Loucy (cell line): ENCODE data around the gene SYMPK.

Source experiments
- H2AFZ ChIP-seq: fragments of 200-600 bp; sonication (generic); 2 replicates; pipeline ENCODE4 v1.6.0; 2016; ENCODE audit warnings: antibody characterized with exemption, mild to moderate bottlenecking, low read length, moderate library complexity
- H3F3A ChIP-seq: fragments of 200-600 bp; 2 replicates; pipeline ENCODE4 v1.6.0; 2016; ENCODE audit warnings: antibody characterized with exemption, low read depth, mild to moderate bottlenecking
- H3K27me3 ChIP-seq: fragments of 200-600 bp; sonication (generic); 2 replicates; pipeline ENCODE4 v1.6.1; 2014; ENCODE audit warnings: low read length, mild to moderate bottlenecking; ENCODE audit not compliant: insufficient read depth, poor library complexity, severe bottlenecking
- H3K36me3 ChIP-seq: fragments of 200-600 bp; sonication (generic); 2 replicates; pipeline ENCODE4 v1.6.1; 2016; ENCODE audit warnings: low read length; ENCODE audit not compliant: insufficient read depth
- H3K4me1 ChIP-seq: fragments of 200-600 bp; sonication (generic); 2 replicates; pipeline ENCODE4 v1.5.1; 2014; ENCODE audit warnings: low read length, mild to moderate bottlenecking; ENCODE audit not compliant: insufficient read depth, poor library complexity, severe bottlenecking
- H3K4me2 ChIP-seq: fragments of 200-600 bp; sonication (generic); 2 replicates; pipeline ENCODE4 v1.6.0; 2014; ENCODE audit warnings: antibody characterized with exemption, low read length, low read depth, mild to moderate bottlenecking; ENCODE audit not compliant: poor library complexity, severe bottlenecking
- H3K4me3 ChIP-seq: fragments of 200-600 bp; sonication (generic); 2 replicates; pipeline ENCODE4 v1.5.1; 2014; ENCODE audit warnings: low read length, mild to moderate bottlenecking, mixed read lengths; ENCODE audit not compliant: poor library complexity, severe bottlenecking
- H3K79me2 ChIP-seq: fragments of 200-600 bp; sonication (generic); 2 replicates; pipeline ENCODE4 v1.6.1; 2014; ENCODE audit warnings: low read length; ENCODE audit not compliant: insufficient read depth
- H3K9ac ChIP-seq: fragments of 200-600 bp; sonication (generic); 2 replicates; pipeline ENCODE4 v1.6.0; 2014; ENCODE audit warnings: mild to moderate bottlenecking, low read depth, low read length, moderate library complexity; ENCODE audit not compliant: poor library complexity, severe bottlenecking
- H3K9me2 ChIP-seq: fragments of 200-600 bp; sonication (generic); replicated peaks from 2 replicates; pipeline ENCODE4 v1.6.1; 2016; ENCODE audit warnings: low read depth, low read length, mixed read lengths
- H3K9me3 ChIP-seq: fragments of 200-600 bp; sonication (generic); 2 replicates; pipeline ENCODE4 v1.6.1; 2014; ENCODE audit warnings: mild to moderate bottlenecking, antibody characterized with exemption, low read length, low read depth; ENCODE audit not compliant: insufficient read depth
- H4K20me1 ChIP-seq: fragments of 200-600 bp; sonication (generic); 2 replicates; pipeline ENCODE4 v1.6.0; 2014; ENCODE audit warnings: antibody characterized with exemption, low read length, mild to moderate bottlenecking; ENCODE audit not compliant: insufficient read depth, poor library complexity, severe bottlenecking
- EZH2phosphoT487 ChIP-seq: fragments of 200-600 bp; IDR thresholded peaks from 2 replicates; pipeline ENCODE4 v1.6.1; 2018; ENCODE audit warnings: antibody characterized with exemption, mild to moderate bottlenecking, moderate library complexity, borderline replicate concordance
- TF ChIP-seq, protein P1 (sequence below): fragments of 200-600 bp; sonication (generic); conservative IDR thresholded peaks from 2 replicates; pipeline ENCODE4 v1.5.1; 2014; ENCODE audit warnings: mild to moderate bottlenecking, antibody characterized with exemption, low read length

SYMPK gene

DNA sequence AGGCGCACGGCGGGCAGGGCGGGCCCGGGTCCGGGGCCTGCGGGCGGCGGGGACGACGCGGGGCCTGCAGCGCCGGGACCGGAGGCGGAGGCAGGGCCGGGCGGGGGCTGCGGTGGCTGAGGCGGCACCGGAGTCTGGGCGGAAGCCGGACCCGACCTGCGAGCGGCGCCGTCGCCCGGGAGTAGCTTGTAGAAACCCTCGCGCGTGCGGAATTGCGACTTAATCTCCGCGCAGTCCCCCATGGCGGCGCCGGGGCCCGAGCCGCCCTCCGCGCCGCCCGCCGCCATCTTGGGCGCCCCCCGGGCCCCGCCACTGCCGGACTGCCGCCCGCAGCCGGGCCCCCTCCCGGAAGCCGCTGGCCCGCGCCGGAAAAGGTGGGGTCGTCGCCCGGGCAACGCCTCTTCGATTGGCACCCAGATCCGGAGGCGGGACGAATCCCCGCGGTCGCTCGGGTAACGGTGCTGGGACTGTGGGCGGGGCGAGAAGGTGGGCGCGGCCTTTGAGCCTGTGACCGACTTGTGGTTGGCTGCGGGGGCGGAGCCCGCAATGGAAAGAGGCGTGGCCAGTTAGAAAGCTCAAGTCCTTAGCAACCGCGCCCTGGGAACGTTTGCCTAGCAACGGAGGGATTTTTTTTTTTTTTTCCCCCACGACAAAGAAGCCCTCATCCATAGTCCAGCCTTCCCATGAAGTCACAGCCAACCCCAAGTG is 70.3 kb downstream of the SYMPK start, which contains the start of gene DMWD:
TSS of gene DMWD (minus strand) at position 376 of the 708 bp plus-strand sequence. CDS start at position 287, 89 bp downstream.
- H3K4me1 ChIP-seq, result peaks cover 22% of the 10 kb centered on the region
- TF ChIP-seq, protein P1, sequence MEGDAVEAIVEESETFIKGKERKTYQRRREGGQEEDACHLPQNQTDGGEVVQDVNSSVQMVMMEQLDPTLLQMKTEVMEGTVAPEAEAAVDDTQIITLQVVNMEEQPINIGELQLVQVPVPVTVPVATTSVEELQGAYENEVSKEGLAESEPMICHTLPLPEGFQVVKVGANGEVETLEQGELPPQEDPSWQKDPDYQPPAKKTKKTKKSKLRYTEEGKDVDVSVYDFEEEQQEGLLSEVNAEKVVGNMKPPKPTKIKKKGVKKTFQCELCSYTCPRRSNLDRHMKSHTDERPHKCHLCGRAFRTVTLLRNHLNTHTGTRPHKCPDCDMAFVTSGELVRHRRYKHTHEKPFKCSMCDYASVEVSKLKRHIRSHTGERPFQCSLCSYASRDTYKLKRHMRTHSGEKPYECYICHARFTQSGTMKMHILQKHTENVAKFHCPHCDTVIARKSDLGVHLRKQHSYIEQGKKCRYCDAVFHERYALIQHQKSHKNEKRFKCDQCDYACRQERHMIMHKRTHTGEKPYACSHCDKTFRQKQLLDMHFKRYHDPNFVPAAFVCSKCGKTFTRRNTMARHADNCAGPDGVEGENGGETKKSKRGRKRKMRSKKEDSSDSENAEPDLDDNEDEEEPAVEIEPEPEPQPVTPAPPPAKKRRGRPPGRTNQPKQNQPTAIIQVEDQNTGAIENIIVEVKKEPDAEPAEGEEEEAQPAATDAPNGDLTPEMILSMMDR, result no peak
- H3K27me3 ChIP-seq, result no peaks in the 10 kb centered on the region
- no peaks in the 10 kb centered on the region for H3K9me3 ChIP-seq
- H3K4me2 ChIP-seq, result peak within 1 kb of the TSS; percentile 93
- no peaks in the 10 kb centered on the region for H3K9me2 ChIP-seq
- peaks cover 32% of the 10 kb centered on the region for H4K20me1 ChIP-seq
- peak within 1 kb of the TSS; percentile 60 for H3K9ac ChIP-seq
- 0 out of 2 replicates have a peak, but pooled peaks cover 4% of the 10 kb centered on the region for H3K79me2 ChIP-seq
- H2AFZ ChIP-seq, result no peak within 1 kb of the TSS
- peak within 1 kb of the TSS; percentile 79 for H3K4me3 ChIP-seq
- peaks cover 4% of the 10 kb centered on the region; the same call in 1 of the 2 replicates for H3F3A ChIP-seq
- peaks cover 5% of the 10 kb centered on the region; the same call in 1 of the 2 replicates for H3K36me3 ChIP-seq

DNA sequence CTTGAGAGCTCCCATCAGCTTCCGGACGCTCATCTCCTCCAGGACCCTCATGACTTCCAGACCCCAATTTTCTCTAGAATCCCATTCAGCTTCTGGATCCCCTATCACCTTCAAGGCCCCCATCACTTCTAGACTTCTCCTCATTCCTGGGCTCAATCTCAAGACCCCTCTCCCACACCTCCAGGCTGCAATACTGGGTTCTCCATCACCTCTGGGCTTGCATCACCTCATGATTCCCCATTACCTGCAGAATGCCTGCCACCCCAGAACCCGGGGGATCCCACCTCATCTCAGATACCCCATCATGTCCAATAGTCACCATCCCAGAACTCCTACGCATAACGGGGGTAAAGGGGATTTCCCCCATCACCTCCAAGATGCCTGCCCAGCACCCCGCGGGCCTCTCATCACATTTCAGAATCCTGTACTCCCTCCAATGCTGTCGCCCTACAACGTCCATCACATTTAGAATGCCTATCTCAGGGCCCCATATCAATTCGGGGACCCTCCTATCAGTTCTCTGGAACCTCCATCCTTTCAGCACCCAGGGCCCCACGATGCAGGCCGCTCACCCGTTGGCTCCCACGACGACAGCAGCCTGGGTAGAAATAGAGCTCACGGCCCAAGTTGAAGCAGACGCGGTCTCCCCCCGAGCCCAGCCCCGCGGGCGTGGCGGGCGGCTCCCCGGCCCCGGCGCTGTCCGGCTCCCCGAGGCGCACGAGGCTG is 71.0 kb downstream of the SYMPK start:
- Histone ChIP-seq H4K20me1 (peaks cover 32% of the 10 kb centered on the region), H3K79me2 (0 out of 2 replicates have a peak, but pooled peaks cover 4% of the 10 kb centered on the region), H3K27me3 (no peaks in the 10 kb centered on the region), H3K4me2 (peak overlapping the region; percentile 93), H3K9me3 (no peaks in the 10 kb centered on the region), H3K9ac (peak overlapping the region; percentile 60), H2AFZ (no peak overlapping the region), H3K4me1 (peaks cover 22% of the 10 kb centered on the region), H3F3A (peaks cover 4% of the 10 kb centered on the region; the same call in 1 of the 2 replicates), H3K4me3 (peak overlapping the region; percentile 79), H3K9me2 (no peaks in the 10 kb centered on the region), H3K36me3 (peaks cover 5% of the 10 kb centered on the region; the same call in 1 of the 2 replicates)
- TF ChIP-seq, protein P1, result no peak
- TF ChIP-seq EZH2phosphoT487, result no peak

DNA sequence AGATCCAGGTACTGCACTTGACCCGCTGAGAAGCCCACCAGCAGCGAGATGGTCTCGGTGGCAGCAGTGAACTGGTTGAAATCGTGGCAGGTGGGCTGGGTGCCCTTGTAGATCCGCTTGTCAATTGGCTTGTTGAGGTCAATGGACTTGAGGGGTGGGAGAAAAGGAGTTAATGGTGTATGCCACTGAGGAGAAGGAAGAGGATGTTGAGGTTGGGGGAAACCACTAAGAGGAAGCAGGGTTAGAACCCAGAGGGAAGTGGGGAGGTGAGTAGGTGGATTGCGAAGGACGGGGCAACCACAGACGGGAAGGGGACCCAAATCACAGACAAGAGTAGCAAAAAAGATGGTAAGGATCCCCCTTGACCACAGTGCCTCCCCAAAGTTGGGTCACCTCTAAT is 72.0 kb downstream of the SYMPK start:
- H4K20me1 ChIP-seq, result peaks cover 36% of the 10 kb centered on the region

More for the DNA sequence above, 72.0 kb downstream of the SYMPK start:
- Histone ChIP-seq H3K79me2 (0 out of 2 replicates have a peak, but pooled peaks cover 4% of the 10 kb centered on the region), H3K4me2 (peak overlapping the region; percentile 93), H3K9me2 (no peaks in the 10 kb centered on the region), H3K36me3 (peaks cover 5% of the 10 kb centered on the region; the same call in 1 of the 2 replicates), H3K4me3 (peak overlapping the region; percentile 79), H2AFZ (no peak overlapping the region), H3K27me3 (no peaks in the 10 kb centered on the region), H3K9me3 (no peaks in the 10 kb centered on the region), H3F3A (peaks cover 4% of the 10 kb centered on the region; the same call in 1 of the 2 replicates), H3K9ac (no peak overlapping the region), H3K4me1 (peaks cover 22% of the 10 kb centered on the region)
- TF ChIP-seq, protein P1, result no peak
- TF ChIP-seq EZH2phosphoT487, result peak; percentile 79
